Amygdala (tissue), 56 donors: ENCODE measurements around the gene WNT3A.

ENCODE experiments used
- DNase-seq, 56 donors: peaks; one replicate each; lab custom pipeline; 2025; lab: John Stamatoyannopoulos, UW

The WNT3A gene

GRCh38 chr1:228109073-228109961 is 102.5 kb downstream of the WNT3A start, which contains the start of gene MRPL55:
TSS of gene MRPL55 (minus strand) at chr1:228109299. CDS start at chr1:228108260, 1,039 bp downstream.
- peak; percentile 77 to 100 (median 98) for DNase-seq

- peak in 1 of 56 donors; percentile 44 for DNase-seq
Measured at GRCh38 chr1:228109962-228110488, 103.2 kb downstream of the WNT3A start.

- no peak for DNase-seq
Measured at GRCh38 chr1:228110556-228110955, 103.8 kb downstream of the WNT3A start.
